ENCODE data around the gene C1QC.

Gene C1QC

GRCh38 chr1:22619798-22620197 lies 23.6 kb upstream of the C1QC start:
- no peak for DNase-seq (ENCODE audit: low spot score)

GRCh38 chr1:22621761-22622160 lies 21.7 kb upstream of the C1QC start:
- DNase-seq (ENCODE audit: low spot score), result no peak

- no peak for DNase-seq (ENCODE audit: low spot score)
Measured at GRCh38 chr1:22625262-22625925, 18.0 kb upstream of the C1QC start.

GRCh38 chr1:22626237-22627157 lies 16.9 kb upstream of the C1QC start:
- no peak for DNase-seq (ENCODE audit: low spot score)

DNA sequence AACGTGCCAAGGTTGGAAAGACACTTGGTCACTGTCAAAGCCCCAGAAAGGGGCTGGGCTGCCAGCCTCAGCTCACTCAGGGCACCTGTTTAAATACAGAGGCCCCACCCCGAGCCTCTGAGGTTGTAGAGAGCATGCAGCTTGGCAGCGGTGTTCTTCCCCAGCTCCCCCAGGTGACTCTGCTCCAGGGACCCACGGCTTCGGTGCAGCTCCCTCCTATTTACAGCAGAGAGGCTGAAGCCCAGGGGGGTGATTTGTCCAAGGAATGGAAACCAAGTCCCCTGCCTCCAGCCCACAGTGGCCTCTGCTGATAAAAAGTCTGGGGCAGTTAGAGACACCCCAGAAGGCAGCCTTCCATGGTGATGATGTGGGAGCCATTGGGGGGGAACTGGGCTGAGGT lies 16.1 kb upstream of the C1QC start:
- DNase-seq (ENCODE audit: low spot score), result no peak

- DNase-seq (ENCODE audit: low spot score), result no peak
Measured at GRCh38 chr1:22628698-22629444, 14.6 kb upstream of the C1QC start.

DNA sequence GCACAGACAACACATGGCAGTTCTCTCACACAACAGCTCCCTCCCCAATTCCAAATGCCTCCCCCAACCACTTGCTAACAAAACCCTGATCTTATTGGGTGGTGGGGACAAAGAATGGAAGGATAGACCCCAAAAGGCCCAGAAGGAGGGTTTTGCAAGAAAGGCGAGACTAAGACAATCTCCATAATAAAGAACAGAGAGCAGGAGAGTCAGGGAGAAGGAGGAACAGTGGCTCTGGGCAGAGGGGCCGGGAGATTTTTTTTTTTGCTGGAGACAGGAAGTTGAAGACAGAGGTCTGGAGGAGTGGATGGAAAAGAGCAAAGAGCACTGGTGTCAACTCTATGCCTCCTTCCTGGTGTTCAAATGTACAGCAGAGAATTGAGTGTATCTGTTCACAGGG lies 13.5 kb upstream of the C1QC start:
- no peak for DNase-seq (ENCODE audit: low spot score)

GRCh38 chr1:22633697-22634463 lies 9.6 kb upstream of the C1QC start:
- no peak for DNase-seq (ENCODE audit: low spot score)

DNA sequence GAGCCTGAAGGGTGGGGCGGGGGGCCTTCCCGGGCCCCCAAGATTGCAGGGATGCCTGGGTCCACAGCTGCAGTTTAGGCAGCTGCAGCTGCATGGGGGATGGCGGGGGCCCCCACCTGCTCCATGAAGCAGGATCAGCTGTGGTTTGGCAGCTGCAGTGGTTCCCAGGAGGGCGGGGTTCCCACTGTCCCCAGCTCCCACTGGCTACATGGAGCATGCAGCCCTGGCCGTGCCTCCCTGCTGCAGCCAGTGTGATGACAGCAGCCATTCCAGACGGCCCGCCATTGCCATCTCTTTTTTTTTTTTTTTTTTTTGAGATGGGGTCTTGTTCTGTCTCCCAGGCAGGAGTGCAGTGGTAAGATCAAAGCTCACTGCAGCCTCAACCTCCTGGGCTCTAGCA lies 8.0 kb upstream of the C1QC start:
- DNase-seq (ENCODE audit: low spot score), result no peak

DNA sequence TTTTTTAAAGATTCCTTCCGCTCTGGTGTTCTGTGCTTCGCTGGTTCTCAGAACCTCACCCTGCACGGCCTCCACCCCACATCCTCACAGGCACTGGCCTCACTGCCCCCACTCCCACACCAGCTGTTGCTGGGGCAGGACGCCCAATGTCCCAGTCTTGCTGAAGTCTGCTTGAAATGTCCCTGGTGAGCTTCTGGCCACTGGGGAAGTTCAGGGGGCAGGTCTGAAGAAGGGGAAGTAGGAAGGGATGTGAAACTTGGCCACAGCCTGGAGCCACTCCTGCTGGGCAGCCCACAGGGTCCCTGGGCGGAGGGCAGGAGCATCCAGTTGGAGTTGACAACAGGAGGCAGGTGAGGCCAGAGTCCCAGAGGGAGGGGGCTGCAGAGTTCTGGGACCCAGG lies 7.1 kb upstream of the C1QC start, which contains the start of gene C1QA:
Gene C1QA (plus strand): TSS at position 276 of the 400 bp plus-strand sequence. CDS start 989 bp downstream, outside the sequence.
- DNase-seq (ENCODE audit: low spot score), result no peak

DNA sequence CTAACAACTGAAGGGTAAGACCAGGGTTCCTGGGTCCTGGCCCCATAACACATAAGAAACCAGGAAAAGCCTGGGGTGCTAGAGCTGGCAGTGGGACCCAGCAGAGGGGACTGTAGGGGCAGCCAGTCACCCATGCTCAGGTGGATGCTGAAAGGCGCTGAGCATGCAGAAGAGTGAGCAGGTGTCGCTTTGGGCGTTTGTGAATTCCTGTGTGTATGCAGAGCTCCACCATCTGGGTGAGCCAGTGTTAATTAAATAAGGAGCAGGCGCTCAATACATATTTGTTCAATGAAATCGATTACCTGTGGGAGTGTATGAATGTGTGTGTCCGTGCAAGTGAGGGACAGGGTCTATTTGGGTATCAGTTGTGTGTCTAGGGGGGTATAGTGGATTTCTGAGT lies 6.5 kb upstream of the C1QC start:
- DNase-seq (ENCODE audit: low spot score), result no peak

DNA sequence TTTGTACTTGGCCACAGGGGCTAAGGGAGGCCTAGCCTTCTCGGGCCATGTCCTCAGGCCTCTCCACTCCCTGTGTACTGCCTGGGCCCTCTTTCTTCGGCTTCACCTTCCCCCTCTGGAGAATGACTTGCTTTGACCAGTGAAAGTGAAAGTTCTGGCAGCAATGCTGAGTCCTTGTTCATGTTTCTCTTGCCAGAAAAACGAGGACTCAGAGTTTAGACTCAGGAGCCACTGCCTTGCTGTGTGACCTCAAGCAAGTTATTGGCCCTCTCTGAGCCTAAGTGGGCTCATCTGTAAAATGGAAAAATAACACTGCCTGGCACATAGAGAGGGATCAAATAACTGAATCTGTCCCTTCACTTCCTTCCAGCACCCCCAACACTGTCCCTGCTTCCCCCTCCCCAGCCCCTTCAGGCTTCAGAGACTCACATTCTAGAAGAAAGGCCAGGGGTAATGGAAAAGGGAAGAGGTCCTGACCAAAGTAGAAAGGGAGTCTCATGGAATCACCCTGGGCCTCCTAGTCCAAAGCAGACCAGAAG lies 5.5 kb upstream of the C1QC start:
- no peak for DNase-seq (ENCODE audit: low spot score)

GRCh38 chr1:22638476-22639234 lies 4.8 kb upstream of the C1QC start:
- DNase-seq (ENCODE audit: low spot score), result no peak

DNA sequence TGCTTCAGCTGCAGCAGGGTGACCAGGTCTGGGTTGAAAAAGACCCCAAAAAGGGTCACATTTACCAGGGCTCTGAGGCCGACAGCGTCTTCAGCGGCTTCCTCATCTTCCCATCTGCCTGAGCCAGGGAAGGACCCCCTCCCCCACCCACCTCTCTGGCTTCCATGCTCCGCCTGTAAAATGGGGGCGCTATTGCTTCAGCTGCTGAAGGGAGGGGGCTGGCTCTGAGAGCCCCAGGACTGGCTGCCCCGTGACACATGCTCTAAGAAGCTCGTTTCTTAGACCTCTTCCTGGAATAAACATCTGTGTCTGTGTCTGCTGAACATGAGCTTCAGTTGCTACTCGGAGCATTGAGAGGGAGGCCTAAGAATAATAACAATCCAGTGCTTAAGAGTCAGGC lies 4.1 kb upstream of the C1QC start:
- peak; percentile 71 for DNase-seq (ENCODE audit: low spot score)

- DNase-seq (ENCODE audit: low spot score), result no peak
Measured at GRCh38 chr1:22641247-22641646, 2.2 kb upstream of the C1QC start.

DNA sequence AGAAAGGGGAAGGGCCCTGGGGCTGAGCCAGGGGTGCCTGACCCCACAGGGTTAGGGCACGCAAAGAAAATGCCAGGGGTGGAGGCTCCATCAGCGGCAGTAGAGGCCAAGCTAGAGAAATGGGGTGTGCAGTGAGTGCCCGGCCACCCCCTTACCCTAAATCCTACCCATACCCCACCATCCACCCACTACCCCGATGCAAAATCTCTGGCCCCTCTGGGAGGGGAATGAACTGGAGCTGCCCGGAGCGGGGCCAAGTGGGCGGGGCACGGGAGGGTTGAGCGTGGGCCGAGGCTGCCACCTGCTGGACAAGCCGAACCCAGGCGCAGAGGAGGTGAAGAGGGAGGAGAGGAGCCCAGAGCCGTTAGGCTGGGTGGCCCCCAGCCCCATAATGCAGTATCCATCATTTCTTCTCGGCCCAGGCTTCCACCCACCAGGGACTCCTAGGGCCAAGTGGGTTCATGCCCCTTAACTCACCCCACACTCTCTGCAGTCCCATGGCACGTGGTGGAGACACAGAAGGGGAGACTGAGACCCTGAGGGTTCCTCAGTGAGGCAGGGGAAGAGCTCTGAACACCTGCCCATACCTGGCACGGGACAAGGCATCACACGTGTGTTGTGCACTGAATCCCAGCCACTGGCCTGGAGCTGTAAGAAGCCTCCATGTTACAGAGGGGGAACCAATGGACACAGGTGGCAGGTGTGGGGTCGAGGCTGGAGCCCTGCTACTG lies 1.4 kb upstream of the C1QC start:
- peak; percentile 92 for DNase-seq (ENCODE audit: low spot score)

DNA sequence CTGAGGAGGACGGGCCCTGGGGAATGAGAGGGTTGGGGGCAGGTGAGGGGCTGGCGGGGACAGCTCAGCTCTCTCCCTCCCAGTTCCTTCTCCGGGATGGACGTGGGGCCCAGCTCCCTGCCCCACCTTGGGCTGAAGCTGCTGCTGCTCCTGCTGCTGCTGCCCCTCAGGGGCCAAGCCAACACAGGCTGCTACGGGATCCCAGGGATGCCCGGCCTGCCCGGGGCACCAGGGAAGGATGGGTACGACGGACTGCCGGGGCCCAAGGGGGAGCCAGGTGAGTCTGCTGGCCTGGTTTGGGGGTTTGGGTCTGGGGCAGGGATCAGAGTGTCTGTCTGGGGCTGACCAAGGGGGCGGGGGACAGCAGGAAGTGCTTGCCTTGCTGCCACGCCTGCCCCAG lies 495 bp downstream of the C1QC start:
- DNase-seq (ENCODE audit: low spot score), result no peak

DNA sequence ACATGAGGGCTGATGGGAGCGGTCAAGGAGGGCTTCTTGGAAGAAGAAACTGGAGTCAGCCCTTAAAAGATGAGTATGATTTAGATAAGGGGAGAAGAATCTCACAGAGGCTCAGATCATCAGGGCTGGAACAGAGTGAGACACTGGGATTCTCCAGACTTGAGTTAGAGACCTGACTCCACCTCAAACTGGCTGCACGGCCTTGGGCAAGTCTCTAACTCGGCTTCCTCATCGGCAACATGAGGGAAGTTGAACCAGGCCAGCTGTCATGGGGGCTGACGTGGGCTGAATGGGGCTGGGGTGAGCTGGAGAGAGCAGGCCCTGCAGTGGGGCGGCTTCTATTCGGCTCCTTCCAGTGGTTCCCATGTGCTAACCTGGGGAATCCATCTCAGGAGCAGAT lies 2.5 kb downstream of the C1QC start:
- no peak for DNase-seq (ENCODE audit: low spot score)

- no peak for DNase-seq (ENCODE audit: low spot score)
Measured at GRCh38 chr1:22646384-22646783, 3.0 kb downstream of the C1QC start.

DNA sequence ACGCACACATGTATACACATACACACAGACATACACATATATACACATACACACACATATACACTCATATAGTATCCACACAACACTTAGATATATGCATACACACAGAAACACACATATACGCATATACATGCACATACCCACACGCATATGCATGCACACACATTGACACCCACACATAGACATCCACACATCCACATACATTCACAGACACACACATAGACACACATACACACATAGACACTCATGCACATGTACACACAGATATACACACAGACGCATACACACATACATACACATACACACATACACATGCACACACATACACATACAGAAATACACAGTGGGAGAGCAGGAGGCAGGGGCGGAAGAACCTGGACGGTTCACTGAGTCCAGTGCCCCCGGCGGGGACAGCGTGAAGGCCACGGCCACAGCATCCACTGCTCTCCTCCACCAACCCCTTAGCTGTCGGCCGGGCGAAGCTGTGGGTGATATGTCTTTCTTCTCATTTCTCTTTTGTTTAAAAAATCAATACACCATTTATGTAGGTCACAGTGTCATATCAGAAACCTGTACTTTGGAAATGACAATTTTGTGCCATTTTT lies 6.8 kb downstream of the C1QC start:
- no peak for DNase-seq (ENCODE audit: low spot score)
